ENCODE results near the gene PAPPA. TPM values are rescaled to one million over a fixed set of nuclear protein-coding genes. Genes with fewer than 3 reads are reported as not detected.

PAPPA gene
- total RNA-seq, 1 experiment from 2014 or later: 7.0 TPM

GRCh38 chr9:116271991-116272390 lies 118.4 kb downstream of the PAPPA start:
- intact Hi-C loops (cut with micrococcal nuclease): no loop called here
- H3K4me1 Mint-ChIP-seq (ENCODE audit: insufficient read depth, unreplicated experiment): peaks cover 23% of the 10 kb centered on the region
- DNase-seq (ENCODE audit: unreplicated experiment): no peak
- H3K27ac Mint-ChIP-seq (ENCODE audit: low read depth, unreplicated experiment): no peak overlapping the region
- POLR2A ChIA-PET: no interaction called here
- BruUV-seq (replicated peaks): no TSS peak
- TF ChIP-seq, protein P1, sequence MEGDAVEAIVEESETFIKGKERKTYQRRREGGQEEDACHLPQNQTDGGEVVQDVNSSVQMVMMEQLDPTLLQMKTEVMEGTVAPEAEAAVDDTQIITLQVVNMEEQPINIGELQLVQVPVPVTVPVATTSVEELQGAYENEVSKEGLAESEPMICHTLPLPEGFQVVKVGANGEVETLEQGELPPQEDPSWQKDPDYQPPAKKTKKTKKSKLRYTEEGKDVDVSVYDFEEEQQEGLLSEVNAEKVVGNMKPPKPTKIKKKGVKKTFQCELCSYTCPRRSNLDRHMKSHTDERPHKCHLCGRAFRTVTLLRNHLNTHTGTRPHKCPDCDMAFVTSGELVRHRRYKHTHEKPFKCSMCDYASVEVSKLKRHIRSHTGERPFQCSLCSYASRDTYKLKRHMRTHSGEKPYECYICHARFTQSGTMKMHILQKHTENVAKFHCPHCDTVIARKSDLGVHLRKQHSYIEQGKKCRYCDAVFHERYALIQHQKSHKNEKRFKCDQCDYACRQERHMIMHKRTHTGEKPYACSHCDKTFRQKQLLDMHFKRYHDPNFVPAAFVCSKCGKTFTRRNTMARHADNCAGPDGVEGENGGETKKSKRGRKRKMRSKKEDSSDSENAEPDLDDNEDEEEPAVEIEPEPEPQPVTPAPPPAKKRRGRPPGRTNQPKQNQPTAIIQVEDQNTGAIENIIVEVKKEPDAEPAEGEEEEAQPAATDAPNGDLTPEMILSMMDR (IDR thresholded peaks at IDR 0.05; ENCODE audit: unreplicated experiment): no peak
- peaks cover 19% of the 10 kb centered on the region for H3K36me3 Mint-ChIP-seq (ENCODE audit: insufficient read depth, unreplicated experiment)
- no peak overlapping the region for H3K4me3 Mint-ChIP-seq (ENCODE audit: unreplicated experiment)
- no peaks in the 10 kb centered on the region for H3K27me3 Mint-ChIP-seq (ENCODE audit: insufficient read depth, unreplicated experiment)
- H3K9me3 Mint-ChIP-seq (ENCODE audit: unreplicated experiment): no peaks in the 10 kb centered on the region
- CTCF ChIA-PET: no interaction called here

- Mint-ChIP-seq H3K9me3 (ENCODE audit: unreplicated experiment) (no peaks in the 10 kb centered on the region), H3K4me1 (ENCODE audit: insufficient read depth, unreplicated experiment) (peaks cover 18% of the 10 kb centered on the region), H3K27ac (ENCODE audit: low read depth, unreplicated experiment) (no peak overlapping the region), H3K36me3 (ENCODE audit: insufficient read depth, unreplicated experiment) (peaks cover 12% of the 10 kb centered on the region), H3K27me3 (ENCODE audit: insufficient read depth, unreplicated experiment) (no peaks in the 10 kb centered on the region), H3K4me3 (ENCODE audit: unreplicated experiment) (no peak overlapping the region)
- POLR2A ChIA-PET: no interaction called here
- TF ChIP-seq, protein P1 (IDR thresholded peaks at IDR 0.05; ENCODE audit: unreplicated experiment): no peak
- intact Hi-C loops (cut with micrococcal nuclease): no loop called here
- BruUV-seq (replicated peaks): no TSS peak
- CTCF ChIA-PET: interaction anchor here (0.6 kb wide), 1 partner anchor 116 kb away, joined by 3 read pairs; no protein-coding TSS in a partner anchor
- no peak for DNase-seq (ENCODE audit: unreplicated experiment)
Observed at GRCh38 chr9:116274293-116274692, 120.7 kb downstream of the PAPPA start.

GRCh38 chr9:116275418-116276195 lies 122.0 kb downstream of the PAPPA start:
- TF ChIP-seq, protein P1 (IDR thresholded peaks at IDR 0.05; ENCODE audit: unreplicated experiment): no peak
- BruUV-seq (replicated peaks): no TSS peak
- ChIA-PET CTCF (interaction anchor here (0.6 kb wide), 1 partner anchor 683 kb away, joined by 3 read pairs; no protein-coding TSS in a partner anchor), POLR2A (no interaction called here)
- DNase-seq (ENCODE audit: unreplicated experiment): no peak
- peaks cover 12% of the 10 kb centered on the region for H3K36me3 Mint-ChIP-seq (ENCODE audit: insufficient read depth, unreplicated experiment)
- H3K27ac Mint-ChIP-seq (ENCODE audit: low read depth, unreplicated experiment): no peak overlapping the region
- no peaks in the 10 kb centered on the region for H3K27me3 Mint-ChIP-seq (ENCODE audit: insufficient read depth, unreplicated experiment)
- peaks cover 24% of the 10 kb centered on the region for H3K4me1 Mint-ChIP-seq (ENCODE audit: insufficient read depth, unreplicated experiment)
- H3K4me3 Mint-ChIP-seq (ENCODE audit: unreplicated experiment): no peak overlapping the region
- no peaks in the 10 kb centered on the region for H3K9me3 Mint-ChIP-seq (ENCODE audit: unreplicated experiment)
- intact Hi-C loops (cut with micrococcal nuclease): no loop called here

DNA sequence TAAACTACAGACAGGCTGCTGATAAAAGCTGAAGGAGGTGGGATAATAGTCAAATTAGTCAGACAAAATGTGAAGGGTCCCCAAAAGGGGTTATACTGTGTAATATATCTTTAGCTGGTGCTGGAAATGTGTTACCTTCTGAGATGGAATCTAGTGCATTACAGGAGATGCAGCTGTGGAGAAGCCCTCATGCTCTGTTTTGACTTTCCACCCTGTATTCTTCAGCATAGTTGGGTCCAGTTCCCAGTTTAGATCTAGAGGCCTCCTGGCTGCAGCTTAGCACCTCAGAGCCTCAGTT lies 122.6 kb downstream of the PAPPA start:
- intact Hi-C loops (cut with micrococcal nuclease): no loop called here
- no peak for DNase-seq (ENCODE audit: unreplicated experiment)
- Mint-ChIP-seq H3K27me3 (ENCODE audit: insufficient read depth, unreplicated experiment) (no peaks in the 10 kb centered on the region), H3K4me3 (ENCODE audit: unreplicated experiment) (no peak overlapping the region), H3K27ac (ENCODE audit: low read depth, unreplicated experiment) (no peak overlapping the region), H3K9me3 (ENCODE audit: unreplicated experiment) (no peaks in the 10 kb centered on the region), H3K4me1 (ENCODE audit: insufficient read depth, unreplicated experiment) (peaks cover 20% of the 10 kb centered on the region), H3K36me3 (ENCODE audit: insufficient read depth, unreplicated experiment) (peaks cover 12% of the 10 kb centered on the region)
- TF ChIP-seq, protein P1 (IDR thresholded peaks at IDR 0.05; ENCODE audit: unreplicated experiment): no peak
- no TSS peak for BruUV-seq (replicated peaks)
- ChIA-PET CTCF (interaction anchor here (0.6 kb wide), 2 partner anchors 122 to 683 kb away, joined by 3 to 5 read pairs; no protein-coding TSS in a partner anchor), POLR2A (no interaction called here)
